ENCODE measurements around the gene MAP3K20.

DNA sequence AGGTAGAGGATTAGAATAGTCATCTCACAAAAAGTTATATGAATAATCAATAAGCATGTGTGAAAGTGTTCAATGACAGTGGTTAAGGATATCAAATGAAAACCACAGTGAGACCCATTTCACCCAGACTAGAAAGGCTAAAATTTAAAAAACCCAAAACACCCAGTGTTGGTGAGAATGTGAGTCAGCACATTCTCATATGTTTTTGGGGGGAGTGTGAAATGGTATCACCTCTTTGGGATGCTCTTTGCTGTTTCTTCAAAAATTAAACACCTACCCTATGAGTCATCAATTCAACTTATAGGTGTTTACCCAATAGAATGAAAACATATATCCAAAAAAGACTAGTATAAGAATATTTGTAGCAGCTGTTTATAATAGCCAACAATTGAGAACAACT lies 69.8 kb downstream of the MAP3K20 start:
- TF ChIP-seq, protein P1, sequence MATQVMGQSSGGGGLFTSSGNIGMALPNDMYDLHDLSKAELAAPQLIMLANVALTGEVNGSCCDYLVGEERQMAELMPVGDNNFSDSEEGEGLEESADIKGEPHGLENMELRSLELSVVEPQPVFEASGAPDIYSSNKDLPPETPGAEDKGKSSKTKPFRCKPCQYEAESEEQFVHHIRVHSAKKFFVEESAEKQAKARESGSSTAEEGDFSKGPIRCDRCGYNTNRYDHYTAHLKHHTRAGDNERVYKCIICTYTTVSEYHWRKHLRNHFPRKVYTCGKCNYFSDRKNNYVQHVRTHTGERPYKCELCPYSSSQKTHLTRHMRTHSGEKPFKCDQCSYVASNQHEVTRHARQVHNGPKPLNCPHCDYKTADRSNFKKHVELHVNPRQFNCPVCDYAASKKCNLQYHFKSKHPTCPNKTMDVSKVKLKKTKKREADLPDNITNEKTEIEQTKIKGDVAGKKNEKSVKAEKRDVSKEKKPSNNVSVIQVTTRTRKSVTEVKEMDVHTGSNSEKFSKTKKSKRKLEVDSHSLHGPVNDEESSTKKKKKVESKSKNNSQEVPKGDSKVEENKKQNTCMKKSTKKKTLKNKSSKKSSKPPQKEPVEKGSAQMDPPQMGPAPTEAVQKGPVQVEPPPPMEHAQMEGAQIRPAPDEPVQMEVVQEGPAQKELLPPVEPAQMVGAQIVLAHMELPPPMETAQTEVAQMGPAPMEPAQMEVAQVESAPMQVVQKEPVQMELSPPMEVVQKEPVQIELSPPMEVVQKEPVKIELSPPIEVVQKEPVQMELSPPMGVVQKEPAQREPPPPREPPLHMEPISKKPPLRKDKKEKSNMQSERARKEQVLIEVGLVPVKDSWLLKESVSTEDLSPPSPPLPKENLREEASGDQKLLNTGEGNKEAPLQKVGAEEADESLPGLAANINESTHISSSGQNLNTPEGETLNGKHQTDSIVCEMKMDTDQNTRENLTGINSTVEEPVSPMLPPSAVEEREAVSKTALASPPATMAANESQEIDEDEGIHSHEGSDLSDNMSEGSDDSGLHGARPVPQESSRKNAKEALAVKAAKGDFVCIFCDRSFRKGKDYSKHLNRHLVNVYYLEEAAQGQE (IDR thresholded peaks at IDR 0.05; ENCODE audit: insufficient read depth in 1 of 2, low read depth in 2 of 2, low read length in 2 of 2), result no peak
- no peak for TF ChIP-seq POLR2AphosphoS5 (IDR thresholded peaks at IDR 0.05; ENCODE audit: low read depth, low read length)

Measured in PFSK-1 (cell line).